ENCODE data around the gene SH3TC1. TPM values are rescaled to one million over a fixed set of nuclear protein-coding genes. Genes with fewer than 3 reads are reported as not detected.

SH3TC1 gene
- total RNA-seq, 1 experiment from 2014 or later, result 28.9 TPM

DNA sequence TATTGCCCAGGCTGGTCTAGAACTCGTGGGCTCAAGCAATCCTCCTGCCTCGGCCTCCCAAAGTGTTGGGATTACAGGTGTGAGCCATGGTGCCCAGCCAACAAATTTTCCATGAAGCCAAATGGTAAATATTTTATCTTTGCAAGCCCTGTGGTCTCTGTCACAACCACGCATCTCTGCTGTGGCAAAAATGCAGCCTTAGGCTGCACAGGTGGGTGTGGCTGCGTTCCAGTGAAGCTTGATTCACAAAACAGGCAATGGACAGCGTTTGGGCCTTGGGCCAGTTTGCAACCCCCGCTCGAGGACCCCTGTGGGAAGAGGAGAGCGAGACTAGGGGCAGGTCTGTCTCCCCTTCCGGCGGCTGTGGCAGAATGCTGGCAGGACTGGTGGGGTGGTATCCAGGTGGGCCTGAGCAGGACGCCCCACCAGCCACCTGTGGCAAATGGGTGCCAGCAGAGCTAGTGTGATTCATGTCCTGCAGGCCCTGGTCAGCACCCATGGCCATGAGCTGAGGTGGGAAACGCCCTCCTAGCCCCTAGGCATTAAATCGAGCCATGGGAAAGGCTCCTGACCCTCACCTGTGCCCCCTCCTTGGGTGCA lies 90.2 kb downstream of the SH3TC1 start:
- no peaks in the 10 kb centered on the region for H3K36me3 ChIP-seq

DNA sequence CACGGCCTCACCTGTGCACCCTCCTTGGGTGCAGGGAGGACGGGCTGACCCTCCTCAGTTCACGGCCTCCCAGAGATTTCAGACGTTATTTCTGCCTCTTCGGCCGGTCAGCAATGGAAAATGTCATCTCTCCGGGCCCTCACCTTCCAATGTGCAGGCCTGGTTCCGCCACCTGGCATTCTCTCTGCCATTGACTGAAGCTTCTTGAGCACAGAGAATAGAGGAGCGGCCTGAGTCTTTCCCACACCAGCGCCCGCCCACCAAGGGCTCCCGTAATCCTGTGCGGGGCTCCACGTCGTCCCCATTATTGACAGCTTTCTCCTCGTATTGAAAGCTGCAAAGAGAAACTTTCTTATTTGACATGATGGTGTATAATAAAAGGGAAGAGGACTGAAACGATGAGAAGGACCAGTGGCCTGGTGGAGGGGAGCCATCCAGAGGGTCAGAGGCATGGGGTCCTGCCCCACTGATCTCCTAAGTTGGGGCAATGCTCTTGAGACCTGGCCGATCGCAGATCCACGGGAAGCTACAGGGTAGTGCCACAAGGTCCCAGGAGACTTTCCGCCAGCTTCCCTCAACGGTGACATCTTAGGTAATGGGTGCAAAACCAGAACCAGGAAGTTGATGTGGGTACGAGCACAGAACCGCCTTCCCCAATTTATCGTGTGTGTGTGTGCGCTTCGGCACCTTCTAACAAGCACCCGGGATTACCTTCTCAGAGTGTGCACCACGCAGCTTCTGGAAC lies 91.0 kb downstream of the SH3TC1 start:
- H3K4me1 ChIP-seq, result no peaks in the 10 kb centered on the region
- no peaks in the 10 kb centered on the region for H3K36me3 ChIP-seq
- DNase-seq, result no peak
- peaks cover 3% of the 10 kb centered on the region; the same call in 1 of the 2 replicates for H3K27me3 ChIP-seq
- no peaks in the 10 kb centered on the region for H3K9me3 ChIP-seq (replicated peaks)
- H3K4me3 ChIP-seq, result no peak overlapping the region
- no peak overlapping the region for H3K27ac ChIP-seq

More for the DNA sequence above, 90.2 kb downstream of the SH3TC1 start:
- no peak overlapping the region for H3K4me3 ChIP-seq
- peaks cover 5% of the 10 kb centered on the region for H3K4me1 ChIP-seq
- DNase-seq, result no peak
- H3K27ac ChIP-seq, result no peak overlapping the region
- peaks cover 3% of the 10 kb centered on the region; the same call in 1 of the 2 replicates for H3K27me3 ChIP-seq
- no peaks in the 10 kb centered on the region for H3K9me3 ChIP-seq (replicated peaks)

DNA sequence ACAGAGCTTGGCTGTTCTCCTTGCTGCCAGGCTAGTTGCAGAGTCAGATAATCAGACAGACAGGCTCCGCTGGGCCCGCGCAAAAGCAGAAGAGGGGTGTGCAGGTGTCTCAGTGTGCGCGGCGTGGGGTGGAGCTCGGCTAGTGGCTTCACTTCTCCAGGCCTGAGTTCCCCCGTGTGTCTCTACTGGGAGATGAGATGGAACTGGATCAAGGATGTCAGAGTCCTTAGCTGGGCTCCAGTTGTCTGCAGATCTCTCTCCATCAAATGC lies 91.5 kb downstream of the SH3TC1 start:
- DNase-seq, result no peak
- no peaks in the 10 kb centered on the region for H3K36me3 ChIP-seq

More for the DNA sequence above, 91.5 kb downstream of the SH3TC1 start:
- Histone ChIP-seq H3K27me3 (peaks cover 3% of the 10 kb centered on the region; the same call in 1 of the 2 replicates), H3K4me1 (no peaks in the 10 kb centered on the region), H3K27ac (no peak overlapping the region), H3K9me3 (replicated peaks) (no peaks in the 10 kb centered on the region), H3K4me3 (no peak overlapping the region)

Other genes starting within 250 kb of the SH3TC1 start
- gene ABLIM2, start 40.5 kb upstream of the SH3TC1 start, total RNA-seq (2014; rRNA removed; shearing (Covaris generic)), result 0.12 and 0.20 TPM in 2 replicates
- 0.08 TPM in 1 of 2 replicates, not detected in the other for gene HTRA3, start 70.5 kb downstream of the SH3TC1 start, total RNA-seq (2014; rRNA removed; shearing (Covaris generic))
- gene ACOX3, start 241.4 kb downstream of the SH3TC1 start, total RNA-seq (2014; rRNA removed; shearing (Covaris generic)), result 20.0 and 21.4 TPM in 2 replicates
- 13.5 and 14.3 TPM in 2 replicates for gene TRMT44, start 241.5 kb downstream of the SH3TC1 start, total RNA-seq (2014; rRNA removed; shearing (Covaris generic))